ENCODE data around the gene LASP1.
A peak's percentile ranks its signal among the peaks of the same experiment; 100 is the strongest.

- TF ChIP-seq CTCF (IDR thresholded peaks at IDR 0.05) (no peak), POLR2A (IDR thresholded peaks at IDR 0.05) (peak in 1 of 4 donors; percentile 21)
Observed at GRCh38 chr17:38967290-38967738, 97.5 kb downstream of the LASP1 start, which contains the start of gene FBXO47.

All from esophagus squamous epithelium (tissue), 4 donors.